ENCODE measurements around the gene CNTN2.

DNA sequence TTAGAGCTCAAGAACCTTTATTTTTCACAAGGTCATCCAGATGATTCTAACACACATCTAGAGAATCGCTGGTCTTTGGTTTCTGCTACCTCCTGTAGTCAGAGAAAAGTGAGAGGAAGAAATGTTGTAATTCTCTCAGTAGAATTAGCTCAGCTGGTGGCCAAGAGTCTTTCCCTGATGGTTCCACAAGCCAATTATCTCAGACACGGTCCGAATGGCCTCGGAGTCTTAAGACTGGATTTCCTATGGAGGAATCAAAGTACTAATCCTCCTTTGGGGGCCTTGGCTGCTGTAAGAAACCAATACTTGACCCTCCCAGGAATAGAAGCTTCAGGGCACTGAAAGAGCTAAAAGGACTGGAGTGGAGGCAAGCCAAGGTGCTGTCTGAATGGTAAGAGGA is 39.4 kb downstream of the CNTN2 start:
- TF ChIP-seq, protein P1, sequence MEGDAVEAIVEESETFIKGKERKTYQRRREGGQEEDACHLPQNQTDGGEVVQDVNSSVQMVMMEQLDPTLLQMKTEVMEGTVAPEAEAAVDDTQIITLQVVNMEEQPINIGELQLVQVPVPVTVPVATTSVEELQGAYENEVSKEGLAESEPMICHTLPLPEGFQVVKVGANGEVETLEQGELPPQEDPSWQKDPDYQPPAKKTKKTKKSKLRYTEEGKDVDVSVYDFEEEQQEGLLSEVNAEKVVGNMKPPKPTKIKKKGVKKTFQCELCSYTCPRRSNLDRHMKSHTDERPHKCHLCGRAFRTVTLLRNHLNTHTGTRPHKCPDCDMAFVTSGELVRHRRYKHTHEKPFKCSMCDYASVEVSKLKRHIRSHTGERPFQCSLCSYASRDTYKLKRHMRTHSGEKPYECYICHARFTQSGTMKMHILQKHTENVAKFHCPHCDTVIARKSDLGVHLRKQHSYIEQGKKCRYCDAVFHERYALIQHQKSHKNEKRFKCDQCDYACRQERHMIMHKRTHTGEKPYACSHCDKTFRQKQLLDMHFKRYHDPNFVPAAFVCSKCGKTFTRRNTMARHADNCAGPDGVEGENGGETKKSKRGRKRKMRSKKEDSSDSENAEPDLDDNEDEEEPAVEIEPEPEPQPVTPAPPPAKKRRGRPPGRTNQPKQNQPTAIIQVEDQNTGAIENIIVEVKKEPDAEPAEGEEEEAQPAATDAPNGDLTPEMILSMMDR (IDR thresholded peaks at IDR 0.05; ENCODE audit: poor library complexity, severe bottlenecking) = no peak
- TF ChIP-seq EZH2 (IDR thresholded peaks at IDR 0.05; ENCODE audit: borderline replicate concordance, insufficient read depth, low read length, poor library complexity, severe bottlenecking) = no peak
- TF ChIP-seq POLR2AphosphoS5 (IDR thresholded peaks at IDR 0.05) = no peak
- TF ChIP-seq, protein P2, sequence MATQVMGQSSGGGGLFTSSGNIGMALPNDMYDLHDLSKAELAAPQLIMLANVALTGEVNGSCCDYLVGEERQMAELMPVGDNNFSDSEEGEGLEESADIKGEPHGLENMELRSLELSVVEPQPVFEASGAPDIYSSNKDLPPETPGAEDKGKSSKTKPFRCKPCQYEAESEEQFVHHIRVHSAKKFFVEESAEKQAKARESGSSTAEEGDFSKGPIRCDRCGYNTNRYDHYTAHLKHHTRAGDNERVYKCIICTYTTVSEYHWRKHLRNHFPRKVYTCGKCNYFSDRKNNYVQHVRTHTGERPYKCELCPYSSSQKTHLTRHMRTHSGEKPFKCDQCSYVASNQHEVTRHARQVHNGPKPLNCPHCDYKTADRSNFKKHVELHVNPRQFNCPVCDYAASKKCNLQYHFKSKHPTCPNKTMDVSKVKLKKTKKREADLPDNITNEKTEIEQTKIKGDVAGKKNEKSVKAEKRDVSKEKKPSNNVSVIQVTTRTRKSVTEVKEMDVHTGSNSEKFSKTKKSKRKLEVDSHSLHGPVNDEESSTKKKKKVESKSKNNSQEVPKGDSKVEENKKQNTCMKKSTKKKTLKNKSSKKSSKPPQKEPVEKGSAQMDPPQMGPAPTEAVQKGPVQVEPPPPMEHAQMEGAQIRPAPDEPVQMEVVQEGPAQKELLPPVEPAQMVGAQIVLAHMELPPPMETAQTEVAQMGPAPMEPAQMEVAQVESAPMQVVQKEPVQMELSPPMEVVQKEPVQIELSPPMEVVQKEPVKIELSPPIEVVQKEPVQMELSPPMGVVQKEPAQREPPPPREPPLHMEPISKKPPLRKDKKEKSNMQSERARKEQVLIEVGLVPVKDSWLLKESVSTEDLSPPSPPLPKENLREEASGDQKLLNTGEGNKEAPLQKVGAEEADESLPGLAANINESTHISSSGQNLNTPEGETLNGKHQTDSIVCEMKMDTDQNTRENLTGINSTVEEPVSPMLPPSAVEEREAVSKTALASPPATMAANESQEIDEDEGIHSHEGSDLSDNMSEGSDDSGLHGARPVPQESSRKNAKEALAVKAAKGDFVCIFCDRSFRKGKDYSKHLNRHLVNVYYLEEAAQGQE (IDR thresholded peaks at IDR 0.05; ENCODE audit: borderline replicate concordance) = no peak

Data from neural cell (in vitro differentiated cells).